OCI-LY7 (cell line): ENCODE results near the gene SEC23IP. TPM values are rescaled to one million over a fixed set of nuclear protein-coding genes. Genes with fewer than 3 reads are reported as not detected.
A peak's percentile ranks its signal among the peaks of the same experiment; 100 is the strongest.

Experiments
- BruUV-seq: library from RNA; stranded (reverse); fragments of 400-500 nt; replicated peaks from 2 replicates; lab custom pipeline; 2021; lab: Mats Ljungman, UMichigan
- CTCF ChIA-PET: fragments of 300-600 bp; sonication (Branson Sonifier 250); formaldehyde crosslinking; loops from one replicate; lab custom pipeline; 2022; ENCODE audit warnings: antibody characterized with exemption; ENCODE audit not compliant: unreplicated experiment; lab: Charles Lee
- POLR2A ChIA-PET: fragments of 300-600 bp; sonication (Branson Sonifier 250); formaldehyde crosslinking; loops from one replicate; lab custom pipeline; 2022; ENCODE audit warnings: antibody characterized with exemption; lab: Charles Lee
- DNase-seq: peaks from one replicate; pipeline ENCODE4 v3.0.0-alpha.2; 2015; ENCODE audit warnings: low spot score
- H2AFZ ChIP-seq: fragments of 200-600 bp; sonication (generic), shearing (Covaris generic); 2 replicates; pipeline ENCODE4 v1.6.1; 2014; ENCODE audit warnings: mild to moderate bottlenecking, antibody characterized with exemption, low read length, moderate library complexity
- H3K27ac ChIP-seq: fragments of 200-600 bp; sonication (generic); 2 replicates; pipeline ENCODE4 v1.5.1; 2014; ENCODE audit warnings: mixed run types, low read depth, mild to moderate bottlenecking, moderate library complexity, low read length, inconsistent platforms; ENCODE audit not compliant: poor library complexity, severe bottlenecking
- H3K36me3 ChIP-seq: fragments of 200-600 bp; sonication (generic); 2 replicates; pipeline ENCODE4 v1.6.1; 2014; ENCODE audit warnings: mild to moderate bottlenecking, antibody characterized with exemption, low read length, moderate library complexity, mixed read lengths; ENCODE audit not compliant: insufficient read depth
- H3K4me1 ChIP-seq: fragments of 200-600 bp; sonication (generic); 2 replicates; pipeline ENCODE4 v1.5.1; 2014; ENCODE audit warnings: mild to moderate bottlenecking, low read length; ENCODE audit not compliant: insufficient read depth, poor library complexity, severe bottlenecking
- H3K4me2 ChIP-seq: fragments of 200-600 bp; sonication (generic); 2 replicates; pipeline ENCODE4 v1.6.1; 2014; ENCODE audit warnings: mild to moderate bottlenecking, low read length
- H3K4me3 ChIP-seq: fragments of 200-600 bp; sonication (generic); 2 replicates; pipeline ENCODE4 v1.5.1; 2014; ENCODE audit warnings: mild to moderate bottlenecking, low read depth, low read length; ENCODE audit not compliant: poor library complexity, severe bottlenecking
- H3K79me2 ChIP-seq: fragments of 200-600 bp; sonication (generic); 2 replicates; pipeline ENCODE4 v1.6.1; 2016; ENCODE audit warnings: low read depth, mild to moderate bottlenecking, low read length, moderate library complexity, mixed read lengths; ENCODE audit not compliant: insufficient read depth
- H3K9me2 ChIP-seq: fragments of 200-600 bp; sonication (generic); 2 replicates; pipeline ENCODE4 v1.6.1; 2016; ENCODE audit warnings: mild to moderate bottlenecking, low read length, mixed read lengths; ENCODE audit not compliant: insufficient read depth
- H3K9me3 ChIP-seq: fragments of 200-600 bp; sonication (generic); 2 replicates; pipeline ENCODE4 v1.6.1; 2014; ENCODE audit warnings: mild to moderate bottlenecking, mixed run types, low read length, mixed read lengths
- H4K20me1 ChIP-seq: fragments of 200-600 bp; sonication (generic); 2 replicates; pipeline ENCODE4 v1.6.1; 2014; ENCODE audit warnings: mild to moderate bottlenecking, antibody characterized with exemption, low read length, moderate library complexity, mixed read lengths; ENCODE audit not compliant: insufficient read depth
- CTCF ChIP-seq: fragments of 200-600 bp; sonication (generic); conservative IDR thresholded peaks from 2 replicates; pipeline ENCODE4 v1.5.1; 2014; ENCODE audit warnings: mild to moderate bottlenecking, antibody characterized with exemption, low read length, moderate library complexity, mixed read lengths
- EZH2phosphoT487 ChIP-seq: fragments of 200-600 bp; sonication (generic); IDR thresholded peaks from 2 replicates; pipeline ENCODE4 v1.6.1; 2018; ENCODE audit warnings: low read depth, borderline replicate concordance, mild to moderate bottlenecking, mixed run types, antibody characterized with exemption, low read length, moderate library complexity, mixed read lengths
- intact Hi-C: fragments of 100-400 bp; cut with micrococcal nuclease; formaldehyde crosslinking; loops from one replicate; pipeline ENCODE4 v1.10.0; 2022; ENCODE audit not compliant: unreplicated experiment
- total RNA-seq, 2 experiments: library from RNA; depleted of rRNA in 1 of 2; stranded (reverse); fragments of >200 nt in 1 of 2; shearing (Covaris generic) in 1 of 2; gene quantifications; 2 replicates each; pipeline ENCODE4 v1.2.3, GENCODE V29; 2014 to 2022

Gene SEC23IP
- total RNA-seq, 2 experiments from 2014 or later: 19.9 to 61.3 TPM

DNA sequence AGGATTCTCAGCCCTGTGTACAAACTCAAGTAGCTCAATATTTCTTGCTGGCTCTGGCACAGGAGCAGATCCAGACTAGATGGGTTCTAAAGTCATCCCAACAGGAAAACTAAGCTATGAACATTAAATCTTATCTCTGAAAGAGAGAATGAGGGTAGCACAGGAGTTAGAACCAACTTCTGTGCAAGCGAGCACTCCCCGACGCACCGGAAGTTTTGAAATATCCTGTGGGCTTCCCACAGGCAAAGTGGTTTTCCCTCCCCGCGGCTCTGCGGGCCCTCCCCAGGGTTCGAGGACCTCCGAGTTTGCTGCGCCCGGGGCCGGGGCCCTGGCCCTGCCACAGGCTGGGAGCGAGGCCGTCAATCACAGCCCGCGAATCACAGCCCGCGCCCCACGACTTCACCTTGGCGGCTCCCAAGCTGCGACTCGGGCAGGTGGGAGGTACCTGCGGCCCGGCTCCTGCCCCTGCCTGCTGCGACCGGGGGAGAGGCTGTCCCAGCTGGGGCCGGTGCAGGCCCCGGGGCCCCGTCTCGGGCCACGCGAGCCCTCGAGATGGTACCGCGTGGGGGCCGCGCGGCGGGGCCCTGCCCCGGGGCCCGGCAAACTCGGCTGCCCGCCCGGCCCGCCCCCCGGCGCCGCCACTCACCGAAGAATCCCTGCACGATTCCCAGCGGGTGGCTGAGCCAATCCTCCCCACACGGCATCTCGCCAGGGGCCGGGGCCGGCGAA is 20.5 kb upstream of the SEC23IP start:
- intact Hi-C loops: loop anchor here (1.0 kb wide), 1 partner anchor 147 kb away; no protein-coding TSS in a partner anchor
- CTCF ChIA-PET: interaction anchor here (0.8 to 1.3 kb wide), 2 partner anchors 13 to 282 kb away, joined by 3 to 7 read pairs; no protein-coding TSS in a partner anchor
- no peaks in the 10 kb centered on the region for H3K9me2 ChIP-seq

GRCh38 chr10:119872610-119872859 is 20.0 kb upstream of the SEC23IP start, which contains the start of gene MCMBP:
MCMBP (minus strand) TSS chr10:119872843; CDS start chr10:119872584, 259 bp downstream.
- H3K9me2 ChIP-seq: no peaks in the 10 kb centered on the region
- peaks cover 3% of the 10 kb centered on the region; the same call in 1 of the 2 replicates for H3K36me3 ChIP-seq
- peaks cover 28% of the 10 kb centered on the region for H4K20me1 ChIP-seq
- CTCF ChIA-PET: no interaction called here
- peaks cover 47% of the 10 kb centered on the region for H3K79me2 ChIP-seq
- DNase-seq: no peak
- POLR2A ChIA-PET: interaction anchor here (0.5 to 3.6 kb wide), 12 partner anchors 8 to 277 kb away, joined by 3 to 39 read pairs (median 4); partner anchors contain the start of genes INPP5F and SEC23IP
- peak within 1 kb of the TSS; percentile 61 for H3K27ac ChIP-seq
- H2AFZ ChIP-seq: peak within 1 kb of the TSS; percentile 85
- no TSS peak for BruUV-seq
- peak within 1 kb of the TSS; percentile 84 for H3K4me2 ChIP-seq
- peak within 1 kb of the TSS; percentile 87 for H3K4me3 ChIP-seq
- TF ChIP-seq CTCF (no peak), EZH2phosphoT487 (no peak)
- no peaks in the 10 kb centered on the region for H3K9me3 ChIP-seq
- peaks cover 25% of the 10 kb centered on the region for H3K4me1 ChIP-seq
- intact Hi-C loops: loop anchor here (1.0 kb wide), 1 partner anchor 147 kb away; no protein-coding TSS in a partner anchor

More for the DNA sequence above, 20.5 kb upstream of the SEC23IP start:
- H3K27ac ChIP-seq: peak overlapping the region; percentile 61
- peaks cover 30% of the 10 kb centered on the region for H4K20me1 ChIP-seq
- peak overlapping the region; percentile 35; the same call in 1 of the 2 replicates for H2AFZ ChIP-seq
- no peak for TF ChIP-seq EZH2phosphoT487
- TF ChIP-seq CTCF: no peak
- POLR2A ChIA-PET: interaction anchor here (0.5 to 3.6 kb wide), 12 partner anchors 7 to 192 kb away, joined by 3 to 39 read pairs (median 4); partner anchors contain the start of genes INPP5F and SEC23IP
- H3K4me2 ChIP-seq: peak overlapping the region; percentile 84
- peaks cover 52% of the 10 kb centered on the region for H3K79me2 ChIP-seq
- no TSS peak for BruUV-seq
- peaks cover 25% of the 10 kb centered on the region for H3K4me1 ChIP-seq
- no peaks in the 10 kb centered on the region for H3K9me3 ChIP-seq
- peak; percentile 72 for DNase-seq
- H3K36me3 ChIP-seq: peaks cover 7% of the 10 kb centered on the region
- peak overlapping the region; percentile 87 for H3K4me3 ChIP-seq
